Adrenal gland (tissue), 12 donors: ENCODE data around the gene CCDC134. TPM values are rescaled to one million over a fixed set of nuclear protein-coding genes. Genes with fewer than 3 reads are reported as not detected.

Experiments
- DNase-seq, 7 donors: peaks; one replicate each; pipeline ENCODE4 v3.0.0-alpha.2; 2019 to 2020
- H3K27ac ChIP-seq, 5 donors: fragments of 200-600 bp; sonication (generic) in 4 of 5; 1 replicate in 3 of 5; 2 replicates in 2 of 5; pipeline versions ENCODE4 v1.5.1 to v1.8.0; 2016 to 2020; ENCODE audit warnings: mild to moderate bottlenecking in 1 of 5
- H3K27me3 ChIP-seq: fragments of 200-600 bp; 2 replicates; pipeline ENCODE4 v1.8.0; 2021
- H3K36me3 ChIP-seq, 2 donors: fragments of 200-600 bp; replicated peaks in 1 of 2; 1 replicate in 1 of 2; 2 replicates in 1 of 2; pipeline versions ENCODE4 v1.5.1 to v1.8.0; 2018 to 2022
- H3K4me1 ChIP-seq, 2 donors: fragments of 200-600 bp; replicated peaks in 1 of 2; 1 replicate in 1 of 2; 2 replicates in 1 of 2; pipeline versions ENCODE4 v1.5.1 to v1.8.0; 2018 to 2021
- H3K4me3 ChIP-seq, 4 donors: fragments of 200-600 bp; sonication (generic) in 3 of 4; one replicate each; pipeline ENCODE4 v1.5.1; 2016 to 2018
- H3K9me3 ChIP-seq, 3 donors: fragments of 200-600 bp; sonication (generic) in 1 of 3; replicated peaks in 1 of 3; 1 replicate in 2 of 3; 2 replicates in 1 of 3; pipeline versions ENCODE4 v1.5.1 to v1.8.0; 2016 to 2021
- CTCF ChIP-seq, 6 experiments: fragments of 450-650 bp in 4 of 6; fragments of 200-600 bp in 2 of 6; sonication (generic) in 1 of 6; IDR thresholded peaks; 1 replicate in 5 of 6; 2 replicates in 1 of 6; pipeline versions ENCODE4 v1.5.1 to v1.8.0; 2016 to 2021; ENCODE audit warnings: antibody characterized with exemption in 6 of 6, mild to moderate bottlenecking in 2 of 6, moderate library complexity in 1 of 6
- POLR2A ChIP-seq, 2 donors: fragments of 450-650 bp; IDR thresholded peaks; one replicate each; pipeline ENCODE4 v1.6.1; 2017; ENCODE audit warnings: antibody characterized with exemption in 2 of 2, mild to moderate bottlenecking in 2 of 2, moderate library complexity in 1 of 2
- WGBS, 4 donors: extraction: QIAGEN DNeasy Blood & Tissue Kit in 2 of 4; methylation state at CpG; one replicate each; pipeline versions ENCODE4 v1.1.5 to v1.1.7; 2013 to 2017; 5-methylcytosine and 5-hydroxymethylcytosine counted together
- intact Hi-C, 2 donors: fragments of 100-400 bp; cut with DNase I; formaldehyde crosslinking; loops; one replicate each; pipeline versions ENCODE4 v1.14.1 to v1.15.0; 2022 to 2023
- polyA plus RNA-seq, 3 donors: library from polyadenylated mRNA; stranded (reverse); fragments of 200-250 nt in 2 of 3; fragments of 350-450 nt in 1 of 3; fragmentation: Illumina TruSeq in 1 of 3; extraction: RNeasy Lipid Tissue Mini Kit (QIAGEN cat#74804) in 1 of 3; gene quantifications; one replicate each; pipeline ENCODE4 v1.2.3, GENCODE V29; 2013 to 2014
- total RNA-seq, 9 donors: library from RNA; depleted of rRNA in 4 of 9; stranded (reverse); fragments of >200 nt in 4 of 9; fragments of 120-200 nt in 1 of 9; fragmentation: NEBNext Ultra II Directional in 1 of 9; extraction: Animal tissue kit (Norgen Biotek cat#: 25700) in 1 of 9; gene quantifications; one replicate each; pipeline versions ENCODE4 v1.1.0 to v1.2.4, GENCODE V29; 2013 to 2023
- donor health status: healthy with polysubstance abuse.
- donor health status: Bipolar disorder and iron deficiency.
- donor health status: DM: yes; HTN: yes; CAD: no.
- donor health status: DM: no; HTN: no; CAD: no.
- donor health status: DM: no; HTN: no; CAD: no.
- donor health status: DM: yes; HTN: yes; CAD: no.

CCDC134 gene
- total and polyA plus RNA-seq, 12 donors, result 4.9 to 64.4 (median 32.0) TPM

GRCh38 chr22:41822317-41823057, 22.0 kb downstream of the CCDC134 start:
- Histone ChIP-seq H3K4me1 (peaks cover 34 to 62% of the 10 kb centered on the region in 2 donors), H3K27me3 (no peaks in the 10 kb centered on the region), H3K4me3 (no peak overlapping the region), H3K27ac (peak overlapping the region in 3 of 5 donors; percentile 41 to 95 (median 70)), H3K36me3 (no peaks in the 10 kb centered on the region), H3K9me3 (no peaks in the 10 kb centered on the region)
- peak in 1 of 7 donors; percentile 30 for DNase-seq
- intact Hi-C loops, result loop anchor here (5.0 kb wide), 2 partner anchors 120 to 125 kb away; partner anchors contain the start of gene CENPM (in 1 of the 2)
- no peak for TF ChIP-seq POLR2A (IDR thresholded peaks at IDR 0.05)
- TF ChIP-seq CTCF (IDR thresholded peaks at IDR 0.05), result peak; percentile 21 to 74 (median 62)
- 70 to 81% (median 77%) methylated on average over 3 of the region's 3 CpGs for WGBS, 4 donors

- Histone ChIP-seq H3K4me3 (no peak overlapping the region), H3K4me1 (peaks cover 29 to 54% of the 10 kb centered on the region in 2 donors), H3K27me3 (no peaks in the 10 kb centered on the region), H3K9me3 (no peaks in the 10 kb centered on the region), H3K36me3 (no peaks in the 10 kb centered on the region), H3K27ac (peak overlapping the region in 4 of 5 donors; percentile 78 to 95 (median 92))
- intact Hi-C loops, result loop anchor here (5.0 kb wide), 2 partner anchors 119 to 124 kb away; partner anchors contain the start of gene CENPM (in 1 of the 2)
- DNase-seq, result no peak
- TF ChIP-seq CTCF (IDR thresholded peaks at IDR 0.05), result no peak
- no peak for TF ChIP-seq POLR2A (IDR thresholded peaks at IDR 0.05)
- WGBS, 4 donors, result 41 to 66% (median 46%) methylated on average over 6 of the region's 6 CpGs
Observed at GRCh38 chr22:41823797-41824196, 23.3 kb downstream of the CCDC134 start.

GRCh38 chr22:41825376-41825775, 24.9 kb downstream of the CCDC134 start:
- Histone ChIP-seq H3K27me3 (no peaks in the 10 kb centered on the region), H3K4me1 (peaks cover 26 to 47% of the 10 kb centered on the region in 2 donors), H3K27ac (peak overlapping the region; percentile 78 to 96 (median 94)), H3K36me3 (no peaks in the 10 kb centered on the region), H3K4me3 (no peak overlapping the region), H3K9me3 (no peaks in the 10 kb centered on the region)
- TF ChIP-seq CTCF (IDR thresholded peaks at IDR 0.05), result no peak
- TF ChIP-seq POLR2A (IDR thresholded peaks at IDR 0.05), result no peak
- 31 to 48% (median 36%) methylated on average over 7 of the region's 7 CpGs for WGBS, 4 donors
- intact Hi-C loops, result no loop called here
- peak in 2 of 7 donors; percentile 49 to 57 for DNase-seq

GRCh38 chr22:41826021-41826420, 25.5 kb downstream of the CCDC134 start:
- 26 to 32% methylated on average over 3 of the region's 3 CpGs; no CpG with 5 or more reads in 2 of the 4 donors for WGBS, 4 donors
- Histone ChIP-seq H3K36me3 (no peaks in the 10 kb centered on the region), H3K27ac (peak overlapping the region; percentile 78 to 96 (median 94)), H3K9me3 (no peaks in the 10 kb centered on the region), H3K4me3 (no peak overlapping the region), H3K4me1 (peaks cover 26 to 47% of the 10 kb centered on the region in 2 donors), H3K27me3 (no peaks in the 10 kb centered on the region)
- intact Hi-C loops, result no loop called here
- DNase-seq, result no peak
- TF ChIP-seq CTCF (IDR thresholded peaks at IDR 0.05) (peak in 1 of 6 experiments; percentile 19), POLR2A (IDR thresholded peaks at IDR 0.05) (no peak)
